SK-N-SH treated with all-trans-retinoic acid at 6 μM for 48 hours (cell line): ENCODE data around the gene NOX5.

Experiments
- ATAC-seq: fragments of 200-7000 bp; cut with Tn5 transposase; 3 replicates; pipeline ENCODE4 v1.9.1; 2020; ENCODE audit warnings: mild to moderate bottlenecking, moderate library complexity
- ARNTL ChIP-seq: fragments of 450-650 bp; formaldehyde crosslinking; IDR thresholded peaks from 2 replicates; pipeline ENCODE4 v1.5.0; 2020; ENCODE audit warnings: low read depth, mild to moderate bottlenecking, moderate library complexity, borderline replicate concordance
- BACH2 ChIP-seq: fragments of 250-450 bp; sonication (Bioruptor Pico); IDR thresholded peaks from 2 replicates; pipeline ENCODE4 v1.9.0; 2021; ENCODE audit warnings: mild to moderate bottlenecking, borderline replicate concordance
- CREB5 ChIP-seq: fragments of 250-450 bp; sonication (Bioruptor Pico); IDR thresholded peaks from 2 replicates; pipeline ENCODE4 v1.5.1; 2020; ENCODE audit warnings: low read depth, mild to moderate bottlenecking, moderate library complexity
- CSDC2 ChIP-seq: fragments of 250-450 bp; sonication (Bioruptor Pico); IDR thresholded peaks from 2 replicates; pipeline ENCODE4 v1.5.0; 2020; ENCODE audit warnings: mild to moderate bottlenecking, moderate library complexity
- CSRNP3 ChIP-seq: fragments of 250-450 bp; sonication (Bioruptor Pico); IDR thresholded peaks from 2 replicates; pipeline ENCODE4 v1.5.1; 2021; ENCODE audit warnings: mild to moderate bottlenecking, moderate library complexity
- GLIS3 ChIP-seq: fragments of 250-450 bp; sonication (Bioruptor Pico); IDR thresholded peaks from 2 replicates; pipeline ENCODE4 v1.5.0; 2020; ENCODE audit warnings: mild to moderate bottlenecking, moderate library complexity
- ISL1 ChIP-seq: fragments of 250-450 bp; sonication (Bioruptor Pico); IDR thresholded peaks from 2 replicates; pipeline ENCODE4 v2.1.2; 2022; ENCODE audit warnings: mild to moderate bottlenecking, moderate library complexity
- OSR1 ChIP-seq: fragments of 250-450 bp; sonication (Bioruptor Pico); IDR thresholded peaks from 2 replicates; pipeline ENCODE4 v1.8.0; 2022; ENCODE audit warnings: moderate library complexity, mild to moderate bottlenecking, inconsistent platforms
- PATZ1 ChIP-seq: fragments of 250-450 bp; sonication (Bioruptor Pico); IDR thresholded peaks from 2 replicates; pipeline ENCODE4 v1.8.0; 2020; ENCODE audit warnings: mild to moderate bottlenecking, moderate library complexity, borderline replicate concordance
- PPARA ChIP-seq: fragments of 250-450 bp; sonication (Bioruptor Pico); IDR thresholded peaks from 2 replicates; pipeline ENCODE4 v1.5.0; 2020; ENCODE audit warnings: mild to moderate bottlenecking, borderline replicate concordance
- RARB ChIP-seq: fragments of 250-450 bp; sonication (Bioruptor Pico); IDR thresholded peaks from 2 replicates; pipeline ENCODE4 v1.8.0; 2021; ENCODE audit warnings: mild to moderate bottlenecking, moderate library complexity
- SNAI2 ChIP-seq: fragments of 250-450 bp; sonication (Bioruptor Pico); IDR thresholded peaks from 2 replicates; pipeline ENCODE4 v1.5.0; 2020; ENCODE audit warnings: mild to moderate bottlenecking, moderate library complexity
- TCF4 ChIP-seq: fragments of 250-450 bp; sonication (Bioruptor Pico); IDR thresholded peaks from 2 replicates; pipeline ENCODE4 v1.8.0; 2021; ENCODE audit warnings: mild to moderate bottlenecking, moderate library complexity, borderline replicate concordance
- TOX ChIP-seq: fragments of 250-450 bp; sonication (Bioruptor Pico); IDR thresholded peaks from 2 replicates; pipeline ENCODE4 v1.8.0; 2021; ENCODE audit warnings: mild to moderate bottlenecking, moderate library complexity, borderline replicate concordance
- TSHZ2 ChIP-seq: fragments of 250-450 bp; sonication (Bioruptor Pico); IDR thresholded peaks from 2 replicates; pipeline ENCODE4 v1.5.0; 2020; ENCODE audit warnings: mild to moderate bottlenecking, moderate library complexity
- ZC3H10 ChIP-seq: fragments of 250-450 bp; sonication (Bioruptor Pico); IDR thresholded peaks from 2 replicates; pipeline ENCODE4 v1.5.1; 2021; ENCODE audit warnings: mild to moderate bottlenecking, moderate library complexity
- ZFP3 ChIP-seq: fragments of 250-450 bp; sonication (Bioruptor Pico); IDR thresholded peaks from 2 replicates; pipeline ENCODE4 v1.5.0; 2020; ENCODE audit warnings: mild to moderate bottlenecking, moderate library complexity
- ZFP30 ChIP-seq: fragments of 450-650 bp; formaldehyde crosslinking; IDR thresholded peaks from 2 replicates; pipeline ENCODE4 v1.5.0; 2022; ENCODE audit warnings: mild to moderate bottlenecking, moderate library complexity
- ZNF565 ChIP-seq: fragments of 450-650 bp; formaldehyde crosslinking; conservative IDR thresholded peaks from 2 replicates; pipeline ENCODE4 v1.5.0; 2020; ENCODE audit warnings: low read depth, mild to moderate bottlenecking, moderate library complexity
- ZNF70 ChIP-seq: fragments of 450-650 bp; formaldehyde crosslinking; IDR thresholded peaks from 2 replicates; pipeline ENCODE4 v1.5.0; 2020; ENCODE audit warnings: mild to moderate bottlenecking, moderate library complexity
- ZNF8 ChIP-seq: fragments of 450-650 bp; formaldehyde crosslinking; IDR thresholded peaks from 2 replicates; pipeline ENCODE4 v1.5.0; 2020; ENCODE audit warnings: mild to moderate bottlenecking, moderate library complexity

The NOX5 gene

GRCh38 chr15:69094124-69094921 is 79.8 kb downstream of the NOX5 start:
- no peak for ATAC-seq
- no peak for TF ChIP-seq PATZ1 (CRISPR knock-in tag)
- no peak for TF ChIP-seq RARB (CRISPR knock-in tag)
- no peak for TF ChIP-seq ARNTL (CRISPR knock-in tag)
- TF ChIP-seq BACH2 = no peak
- TF ChIP-seq ZFP30 (CRISPR knock-in tag) = no peak
- TF ChIP-seq OSR1 (CRISPR knock-in tag) = no peak
- TF ChIP-seq CSDC2 (CRISPR knock-in tag) = no peak
- TF ChIP-seq PPARA (CRISPR knock-in tag) = no peak
- no peak for TF ChIP-seq CREB5 (CRISPR knock-in tag)
- TF ChIP-seq SNAI2 (CRISPR knock-in tag) = no peak
- no peak for TF ChIP-seq TCF4 (CRISPR knock-in tag)
- no peak for TF ChIP-seq ZNF70 (CRISPR knock-in tag)
- TF ChIP-seq TSHZ2 (CRISPR knock-in tag) = no peak
- TF ChIP-seq ZFP3 (CRISPR knock-in tag) = no peak
- TF ChIP-seq ZNF8 (CRISPR knock-in tag) = no peak

GRCh38 chr15:69095274-69095673 is 80.8 kb downstream of the NOX5 start:
- no peak for TF ChIP-seq BACH2
- no peak for TF ChIP-seq TSHZ2 (CRISPR knock-in tag)
- no peak for TF ChIP-seq CREB5 (CRISPR knock-in tag)
- TF ChIP-seq ZFP3 (CRISPR knock-in tag) = no peak
- TF ChIP-seq TCF4 (CRISPR knock-in tag) = no peak
- TF ChIP-seq ZNF70 (CRISPR knock-in tag) = no peak
- TF ChIP-seq ZC3H10 = no peak
- TF ChIP-seq SNAI2 (CRISPR knock-in tag) = no peak
- no peak for TF ChIP-seq PPARA (CRISPR knock-in tag)
- TF ChIP-seq RARB (CRISPR knock-in tag) = no peak
- TF ChIP-seq ZFP30 (CRISPR knock-in tag) = no peak
- TF ChIP-seq GLIS3 (CRISPR knock-in tag) = no peak
- TF ChIP-seq CSDC2 (CRISPR knock-in tag) = no peak
- no peak for TF ChIP-seq ISL1
- TF ChIP-seq ZNF8 (CRISPR knock-in tag) = no peak
- no peak for ATAC-seq

- no peak for ATAC-seq
- TF ChIP-seq ZC3H10 (no peak), ZNF565 (no peak), OSR1 (CRISPR knock-in tag) (no peak), CSRNP3 (CRISPR knock-in tag) (no peak), ZFP3 (CRISPR knock-in tag) (no peak), TSHZ2 (CRISPR knock-in tag) (no peak), ARNTL (CRISPR knock-in tag) (no peak), TOX (no peak), ZNF8 (CRISPR knock-in tag) (no peak)
Measured at GRCh38 chr15:69096196-69096595, 81.7 kb downstream of the NOX5 start.
